NCI-H187 (cell line): ENCODE results near the gene CABCOCO1.
"Not testable (repeated sequence)": the region's sequence is repeated elsewhere in the genome, so short reads cannot be mapped to it uniquely, and the experiment has no call there.

ENCODE experiments used
- DNase-seq, 2 experiments: peaks; one replicate each; lab custom pipeline; 2025; lab: John Stamatoyannopoulos, UW

CABCOCO1 gene

DNA sequence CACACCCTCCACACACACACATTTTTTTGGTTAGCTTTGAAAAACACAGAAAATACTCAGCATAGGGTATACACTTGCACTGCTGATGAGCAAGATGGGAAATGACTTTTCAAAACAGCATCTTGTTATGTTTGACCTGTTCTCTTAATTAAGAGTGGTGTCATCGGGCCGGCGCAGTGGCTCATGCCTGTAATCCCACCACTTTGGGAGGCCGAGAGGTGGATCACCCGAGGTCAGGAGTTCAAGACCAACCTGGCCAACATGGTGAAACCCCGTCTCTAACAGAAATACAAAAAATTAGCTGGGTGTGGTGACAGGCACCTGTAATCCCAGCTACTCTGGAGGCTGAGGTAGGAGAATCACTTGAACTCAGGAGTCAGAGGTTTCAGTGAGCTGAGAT, 56.7 kb downstream of the CABCOCO1 start:
- not testable (repeated sequence) for DNase-seq

DNA sequence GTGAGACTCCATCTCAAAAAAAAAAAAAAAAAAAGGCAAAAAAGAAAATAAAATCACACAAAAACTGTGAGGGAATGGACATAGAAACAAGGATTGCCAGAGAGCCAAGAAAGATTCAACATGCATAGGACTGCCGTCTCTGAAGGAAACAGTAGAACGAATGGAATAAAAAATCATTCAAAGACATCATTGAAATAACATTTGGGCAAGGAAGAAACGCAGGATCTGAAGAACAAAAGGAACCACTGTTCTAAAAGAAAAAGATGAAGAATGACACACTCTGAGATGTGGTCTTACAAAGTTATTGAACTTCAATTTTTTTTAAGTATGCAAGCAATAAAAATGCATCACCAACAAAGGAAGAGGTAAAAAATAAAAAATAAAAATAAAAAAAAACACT, 57.2 kb downstream of the CABCOCO1 start:
- no peak for DNase-seq

DNA sequence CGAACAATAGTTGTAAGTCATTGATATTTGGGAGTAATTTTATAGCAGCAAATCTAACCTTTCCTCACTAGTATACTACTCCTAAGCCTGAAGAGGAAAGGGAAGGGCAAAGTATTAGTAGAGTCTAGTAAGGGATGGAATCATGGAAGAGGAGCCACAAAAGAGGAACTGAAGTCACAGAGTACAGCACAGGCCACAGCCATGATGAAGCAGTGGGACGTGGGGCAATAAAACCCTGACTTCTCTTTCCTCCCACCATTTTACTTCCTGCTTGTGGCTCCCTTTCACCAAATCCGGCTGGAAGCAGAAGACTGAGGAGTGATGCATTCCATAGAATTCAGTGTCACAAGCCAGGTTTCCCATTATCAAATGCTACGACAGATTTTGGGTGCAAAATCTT, 58.7 kb downstream of the CABCOCO1 start:
- DNase-seq, result no peak

DNA sequence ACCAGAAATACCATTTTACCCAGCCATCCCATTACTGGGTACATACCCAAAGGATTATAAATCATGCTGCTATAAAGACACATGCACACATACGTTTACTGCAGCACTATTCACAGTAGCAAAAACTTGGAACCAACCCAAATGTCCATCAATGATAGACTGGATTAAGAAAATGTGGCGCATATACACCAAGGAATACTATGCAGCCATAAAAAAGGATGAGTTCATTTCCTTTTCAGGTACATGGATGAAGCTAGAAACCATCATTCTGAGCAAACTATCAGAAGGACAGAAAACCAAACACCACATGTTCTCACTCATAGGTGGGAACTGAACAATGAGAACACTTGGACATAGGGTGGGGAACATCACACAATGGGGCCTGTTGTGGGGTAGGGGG, 62.5 kb downstream of the CABCOCO1 start:
- DNase-seq, result not testable (repeated sequence)

DNA sequence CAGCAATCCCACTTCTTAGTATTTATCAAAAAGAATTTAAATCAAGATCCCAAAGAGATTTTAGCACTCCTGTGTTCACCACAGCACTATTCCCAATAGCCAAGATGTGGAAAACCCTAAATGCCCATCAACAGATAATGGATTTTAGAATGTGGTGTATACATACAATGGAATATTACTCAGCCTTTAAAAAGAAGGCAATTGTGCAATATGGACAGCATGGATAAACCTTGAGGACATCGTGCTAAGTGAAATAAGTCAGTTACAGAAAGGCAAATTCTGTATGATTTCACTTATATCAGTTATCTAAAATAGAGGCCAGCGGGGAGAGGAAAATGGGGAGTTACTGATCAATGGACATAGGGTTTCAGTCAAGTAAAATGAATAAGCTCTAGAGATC, 66.9 kb downstream of the CABCOCO1 start:
- no peak for DNase-seq

DNA sequence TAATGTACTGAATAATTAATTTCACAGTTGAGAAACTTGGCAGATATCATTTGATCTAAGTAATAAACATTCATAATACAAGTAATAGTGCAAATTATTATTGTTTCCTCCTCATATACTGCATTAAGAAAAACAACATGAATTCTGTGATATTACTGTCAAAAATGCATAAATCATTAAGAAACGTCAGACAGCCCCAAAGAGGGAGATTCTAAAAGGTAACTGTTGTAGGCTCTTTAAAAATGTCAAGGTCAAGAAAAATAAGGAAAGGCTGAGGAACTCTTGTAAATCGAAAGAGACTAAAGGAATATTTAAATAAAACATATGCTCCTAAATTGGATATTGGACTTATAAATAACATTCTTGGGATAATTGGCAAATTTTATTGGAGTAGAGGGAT, 67.9 kb downstream of the CABCOCO1 start:
- no peak for DNase-seq

DNA sequence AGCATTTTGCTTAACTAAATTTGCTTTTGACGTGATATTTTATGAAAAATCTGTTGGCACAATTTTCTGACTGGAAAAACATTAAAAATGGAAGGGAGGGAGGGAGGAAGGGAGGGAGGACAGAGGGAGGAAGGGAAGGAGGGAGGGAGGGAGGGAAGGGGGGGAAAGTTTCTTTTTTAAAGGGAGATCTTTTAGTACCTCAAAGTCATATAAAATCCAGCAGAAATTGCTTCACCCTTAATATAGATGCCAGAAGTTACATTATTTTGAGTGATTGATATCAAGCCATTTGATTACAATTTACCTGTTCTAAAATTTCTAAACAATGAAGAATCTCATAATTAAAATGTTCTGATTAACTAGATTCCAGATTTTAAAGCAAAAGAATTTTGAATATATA, 68.9 kb downstream of the CABCOCO1 start:
- DNase-seq, result no peak

DNA sequence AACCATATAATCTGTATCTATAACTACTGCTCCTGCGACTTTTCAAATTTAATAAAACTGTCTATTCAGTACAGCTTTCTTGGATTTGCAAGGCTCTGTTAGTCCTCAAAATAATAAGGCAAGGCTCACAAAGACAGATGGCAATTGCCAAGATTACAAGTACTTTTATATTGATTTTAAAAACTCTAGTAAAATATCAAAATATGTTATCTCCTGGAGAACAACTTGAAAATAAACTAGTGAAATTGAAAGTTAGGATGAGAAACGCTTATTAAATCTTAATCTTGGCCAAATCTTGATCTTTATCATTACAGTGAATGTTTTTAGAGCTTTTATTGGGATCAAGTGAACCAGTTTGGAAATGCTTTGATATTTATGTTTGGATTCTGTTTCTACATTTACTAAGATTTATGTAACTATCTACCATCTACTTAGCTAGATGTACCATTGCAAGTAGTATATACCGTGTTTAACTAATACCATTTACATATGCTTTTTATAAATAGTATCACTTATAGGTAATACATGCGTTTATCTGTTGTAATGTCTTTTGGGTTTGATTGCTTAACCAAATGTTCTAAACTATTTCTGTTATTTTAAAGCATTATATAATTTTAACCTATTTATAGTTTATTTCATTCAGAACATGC, 70.0 kb downstream of the CABCOCO1 start:
- no peak for DNase-seq

DNA sequence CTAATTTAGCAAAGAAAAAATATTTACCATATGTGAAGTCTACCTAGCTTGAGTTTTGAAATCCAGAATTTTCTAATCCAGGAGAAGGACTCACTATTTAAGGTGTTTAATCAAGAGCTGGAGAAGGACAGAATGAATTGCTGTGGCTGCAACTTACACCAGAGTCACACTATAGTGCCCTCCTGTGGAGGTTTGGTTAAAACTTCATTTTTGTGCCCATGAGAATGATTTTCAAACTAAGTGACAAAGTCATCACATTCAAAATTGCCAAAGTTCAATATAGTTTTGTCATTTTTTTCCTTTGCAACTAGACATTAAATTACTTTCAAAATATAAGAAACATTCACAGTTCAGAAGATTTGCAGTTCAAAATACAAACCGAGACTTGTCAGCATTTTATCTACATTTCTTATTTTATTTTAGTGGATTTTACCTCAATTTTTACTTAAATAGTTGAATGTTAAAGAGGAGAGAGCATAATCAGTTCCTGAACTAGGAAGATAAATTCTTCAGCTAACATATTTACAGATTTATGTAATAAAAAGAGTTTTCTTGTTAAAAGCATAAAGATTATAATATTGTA, 70.7 kb downstream of the CABCOCO1 start:
- no peak for DNase-seq

DNA sequence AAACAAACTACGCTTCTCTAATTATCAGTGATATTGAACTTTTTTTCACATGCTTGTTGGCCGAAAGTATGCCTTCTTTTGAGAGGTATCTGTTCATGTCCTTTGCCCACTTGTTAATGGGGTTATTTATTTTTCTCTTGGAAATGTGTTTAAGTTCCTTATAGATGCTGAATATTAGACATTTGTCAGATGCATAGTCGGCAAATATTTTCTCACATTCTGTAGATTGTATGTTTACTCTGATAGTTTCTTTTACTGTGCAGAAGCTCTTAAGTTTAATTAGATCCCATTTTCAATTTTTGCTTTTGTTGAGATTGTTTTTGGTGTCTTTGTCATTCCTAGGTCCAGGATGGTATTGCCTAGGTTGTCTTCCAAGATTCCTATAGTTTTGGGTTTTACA, 73.2 kb downstream of the CABCOCO1 start:
- no peak for DNase-seq

DNA sequence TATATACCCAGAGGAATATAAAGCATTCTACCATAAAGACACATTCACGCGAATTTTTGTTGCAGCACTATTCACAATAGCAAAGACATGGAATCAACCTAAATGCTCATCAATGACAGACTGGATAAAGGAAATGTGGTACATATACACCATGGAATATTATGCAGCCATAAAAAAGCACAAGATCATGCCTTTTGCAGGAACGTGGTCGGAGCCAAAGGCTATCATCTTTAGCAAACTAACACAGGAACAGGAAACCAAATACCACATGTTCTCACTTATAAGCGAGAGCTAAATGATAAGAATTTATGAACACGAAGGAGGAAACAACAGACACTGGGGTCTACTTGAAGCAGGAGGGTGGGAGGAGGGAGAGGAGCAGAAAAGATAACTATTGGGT, 74.7 kb downstream of the CABCOCO1 start:
- not testable (repeated sequence) for DNase-seq

DNA sequence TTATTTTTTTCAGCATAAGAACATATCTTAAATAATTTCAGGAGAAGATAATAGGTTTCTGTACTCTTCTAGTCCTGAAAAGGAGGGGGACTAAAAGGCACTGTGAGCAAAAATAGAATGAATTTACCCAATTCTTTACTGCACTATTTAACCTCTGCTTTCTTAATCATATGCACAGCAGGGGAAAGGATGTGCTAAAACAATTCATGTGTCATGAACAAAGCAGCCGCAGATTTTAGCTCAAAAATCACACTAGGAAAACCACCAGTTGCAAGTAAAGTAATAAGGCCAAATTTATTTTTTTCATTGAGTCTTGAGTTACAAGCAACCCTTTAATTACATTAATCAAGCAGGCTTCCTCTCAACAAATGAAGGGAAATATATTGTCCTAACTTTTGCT, 80.1 kb downstream of the CABCOCO1 start:
- DNase-seq, result no peak

DNA sequence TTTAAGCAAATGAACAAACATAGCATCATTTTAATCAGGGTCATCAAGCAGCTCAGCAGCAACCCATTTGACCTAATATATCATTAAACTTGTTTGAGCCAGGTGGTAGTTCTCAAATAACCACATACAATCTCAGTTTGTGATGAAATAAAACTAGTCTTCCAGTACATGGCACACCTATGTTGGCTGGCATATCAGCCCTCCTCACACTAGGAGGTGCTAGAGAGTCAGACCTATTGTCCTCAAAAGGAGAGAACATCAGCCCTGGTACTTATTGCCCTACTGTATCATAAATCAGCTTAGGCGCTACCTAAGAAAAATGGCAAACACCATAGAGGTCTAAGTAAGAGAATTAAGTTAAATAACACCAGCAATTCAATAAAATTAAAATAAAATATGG, 81.7 kb downstream of the CABCOCO1 start:
- no peak for DNase-seq

DNA sequence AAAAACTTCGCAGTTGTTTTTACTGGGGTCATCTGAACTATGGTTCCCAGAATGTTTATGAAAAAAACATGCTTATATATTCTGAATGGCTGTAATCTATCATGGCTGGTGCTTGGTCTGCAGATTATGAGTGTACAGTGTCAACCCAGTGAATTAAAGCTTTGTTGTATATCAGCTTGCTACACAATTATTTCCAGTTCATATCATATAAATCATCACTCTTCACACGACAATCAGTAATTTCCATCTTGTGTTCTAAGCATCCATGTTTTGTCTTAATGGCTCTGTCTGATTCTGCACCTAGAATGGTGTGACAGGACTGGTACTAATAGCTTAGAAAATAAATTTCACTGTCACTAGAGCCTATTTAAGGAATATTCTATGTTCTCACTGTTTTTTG, 83.6 kb downstream of the CABCOCO1 start:
- DNase-seq, result no peak

DNA sequence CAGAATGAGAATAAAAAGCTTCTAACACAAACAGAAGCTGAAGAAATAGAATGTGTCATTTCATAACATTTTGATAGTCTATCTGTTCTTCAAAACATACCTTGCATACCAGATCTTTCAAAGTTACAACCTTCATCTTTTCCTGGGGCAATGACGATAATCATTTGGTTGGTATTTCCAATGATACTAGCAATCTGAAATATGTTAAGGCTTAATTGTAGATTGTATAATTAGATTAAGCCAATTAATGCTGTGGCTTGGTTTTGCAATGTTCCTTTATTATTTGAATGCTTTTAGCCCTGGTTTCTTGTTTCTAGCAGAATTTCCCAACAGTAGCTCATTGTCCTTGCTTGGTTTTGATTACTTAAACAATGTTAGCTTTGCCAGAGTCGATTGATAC, 84.6 kb downstream of the CABCOCO1 start:
- no peak for DNase-seq

DNA sequence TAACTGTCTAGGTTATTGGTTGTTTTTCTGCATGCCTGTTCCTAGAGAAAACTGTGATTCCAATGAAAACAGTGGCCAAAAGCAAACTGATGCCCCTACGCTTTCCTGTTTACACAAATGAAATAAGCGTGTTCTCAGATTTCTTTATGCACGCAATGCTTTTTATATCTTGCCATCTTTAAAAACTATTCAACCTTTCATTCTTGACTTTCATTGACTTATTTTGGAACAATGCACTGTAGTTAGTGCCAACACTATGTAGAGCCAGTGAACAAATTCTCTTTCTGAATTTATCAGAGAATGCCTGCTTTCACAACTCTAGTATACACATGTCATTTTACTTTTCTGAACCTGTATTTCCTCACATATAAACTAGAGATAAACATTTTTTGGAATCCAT, 86.6 kb downstream of the CABCOCO1 start:
- DNase-seq, result no peak

DNA sequence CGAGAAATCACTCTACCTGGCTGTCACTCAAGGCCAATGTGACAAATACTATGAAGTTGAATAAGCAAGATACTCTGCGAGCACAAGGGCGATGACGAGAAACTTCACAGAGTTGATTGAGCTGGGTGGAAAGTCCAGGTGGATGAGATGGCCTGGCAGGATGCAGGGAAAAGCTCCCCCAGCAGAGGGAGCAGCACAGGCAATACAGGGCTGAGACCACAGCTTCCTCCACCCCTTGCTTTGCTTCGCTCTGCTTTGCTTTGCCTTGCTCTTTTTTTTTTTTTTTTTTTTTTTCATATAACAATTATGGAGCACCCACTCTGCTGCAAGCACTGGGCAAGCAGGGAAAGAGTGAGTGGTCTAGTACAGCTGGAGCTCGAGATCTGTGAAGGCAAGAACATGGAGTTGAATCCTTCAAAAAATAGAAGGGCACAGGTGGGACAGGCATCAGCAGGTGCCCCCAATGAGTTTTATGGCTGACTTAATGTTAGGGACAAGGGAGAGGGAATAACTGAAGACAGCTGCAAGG, 88.3 kb downstream of the CABCOCO1 start:
- no peak for DNase-seq

DNA sequence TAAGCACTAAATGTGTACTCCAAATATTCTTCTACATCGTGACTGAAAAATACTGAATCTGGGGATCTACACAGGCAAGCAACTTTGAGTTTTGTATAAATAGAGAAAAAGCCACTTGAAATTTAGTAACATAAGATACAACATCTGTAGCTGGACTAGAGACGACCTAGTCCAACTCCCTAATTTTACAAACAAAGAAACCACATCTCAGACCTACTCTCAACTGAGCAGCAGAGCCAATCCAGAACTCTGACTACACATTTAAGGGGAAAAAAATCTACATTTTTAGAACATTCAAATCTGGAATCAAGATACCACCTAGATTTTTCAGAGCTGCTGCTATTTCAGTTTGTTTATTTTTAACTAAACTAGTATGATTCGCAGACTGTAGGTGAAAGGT, 88.9 kb downstream of the CABCOCO1 start:
- DNase-seq, result no peak

DNA sequence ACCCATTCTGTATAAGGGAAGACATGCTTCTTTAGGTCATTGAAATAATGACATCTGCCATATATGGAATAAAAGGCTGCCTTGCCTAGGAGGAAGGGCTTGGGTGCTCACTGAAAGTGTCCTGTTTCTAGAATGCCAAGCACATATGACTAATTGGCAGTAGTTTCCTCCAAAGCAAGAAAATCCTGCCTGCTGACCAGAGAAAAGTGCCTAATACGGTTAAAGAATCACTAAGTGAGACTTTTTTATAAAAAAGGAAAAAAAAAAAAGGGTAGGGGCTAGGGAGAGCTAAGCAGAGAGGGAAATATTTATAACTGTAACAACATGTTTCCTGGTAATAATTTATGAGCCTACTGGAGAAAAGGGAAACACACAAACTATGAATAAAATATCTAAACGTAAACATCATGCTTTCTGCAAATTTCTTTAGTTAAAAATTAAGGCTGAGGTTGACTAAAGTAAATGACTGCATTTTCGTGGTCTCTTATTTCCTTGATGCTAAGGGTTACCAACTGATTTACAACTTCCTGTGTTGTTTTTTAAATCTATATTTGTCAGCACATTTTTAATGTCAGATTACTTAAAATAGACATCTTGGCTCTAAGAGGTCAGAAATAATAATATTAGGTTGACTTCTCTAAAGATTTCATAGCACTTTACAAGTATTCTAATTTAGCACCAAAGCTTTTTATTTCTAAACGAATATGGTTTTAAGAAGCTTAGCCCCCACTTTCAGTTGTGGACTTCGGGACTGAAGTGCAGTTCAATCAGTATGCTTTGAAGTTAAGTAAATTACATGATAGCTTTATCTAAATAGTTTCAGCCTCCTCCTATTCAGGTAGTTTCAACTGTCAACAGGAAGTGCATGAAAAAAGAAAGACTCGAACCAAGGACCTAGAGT, 89.6 kb downstream of the CABCOCO1 start:
- DNase-seq, result no peak

DNA sequence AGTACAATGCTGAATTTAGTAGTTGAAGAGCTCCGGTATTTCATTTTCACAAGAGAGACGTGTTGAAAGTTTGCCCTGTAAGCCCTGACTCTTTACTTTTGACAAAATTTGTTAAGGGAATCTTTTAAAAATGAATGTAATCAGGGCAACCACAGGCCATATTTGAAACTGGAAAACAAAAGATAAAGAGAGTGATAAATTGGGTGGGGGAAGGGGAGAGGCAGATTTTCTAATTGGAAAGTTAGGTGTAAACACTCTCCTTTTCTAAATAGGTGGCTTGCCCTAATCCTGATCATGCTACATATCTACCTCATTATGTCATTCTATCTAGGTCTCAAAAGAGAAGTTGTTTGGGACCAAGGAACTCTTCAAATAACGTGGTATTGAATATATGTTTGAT, 90.7 kb downstream of the CABCOCO1 start:
- no peak for DNase-seq

DNA sequence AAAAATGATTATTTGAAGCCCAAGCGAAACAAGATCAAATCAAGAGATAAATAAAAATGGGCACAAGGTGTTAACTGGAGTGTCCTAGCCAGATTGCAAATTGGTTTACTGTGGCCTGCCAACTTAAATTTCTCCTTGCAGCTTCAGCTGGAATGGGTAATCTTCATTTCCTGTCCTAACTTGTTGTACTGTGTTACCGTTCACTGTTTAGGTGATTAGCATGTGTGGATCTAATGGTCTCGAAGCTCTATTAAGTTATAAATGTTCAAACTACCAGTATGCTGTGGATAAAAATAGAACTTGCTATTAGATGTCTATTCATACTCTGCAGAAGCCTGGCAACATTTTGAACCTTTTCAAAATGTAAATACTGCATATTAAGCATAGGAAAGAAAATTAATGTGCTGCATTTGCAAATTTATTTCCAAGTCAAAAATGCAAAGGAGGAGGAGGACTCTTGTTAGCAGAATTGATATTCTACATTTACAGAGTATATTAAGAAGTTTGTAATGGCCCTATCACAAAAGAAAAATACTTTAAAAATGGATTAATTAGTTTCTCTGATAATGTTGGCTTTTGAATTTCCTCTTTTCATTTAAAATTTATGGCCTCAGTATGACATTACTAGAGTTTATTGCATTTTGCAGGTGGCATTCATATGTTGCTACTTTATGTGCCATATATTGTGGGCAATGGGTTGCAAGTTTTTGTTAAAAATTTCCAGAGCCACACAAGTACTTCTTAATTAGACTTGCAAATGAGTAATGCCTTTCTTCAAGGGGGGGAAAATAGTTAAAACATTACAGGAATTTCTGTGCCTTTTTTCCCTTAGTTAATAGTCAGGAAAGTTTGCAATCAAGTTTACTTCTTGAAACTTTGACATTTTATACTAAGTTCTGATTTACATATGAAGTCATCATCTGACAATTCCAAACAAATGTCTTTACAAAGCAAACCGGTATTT, 92.1 kb downstream of the CABCOCO1 start:
- DNase-seq, result no peak

DNA sequence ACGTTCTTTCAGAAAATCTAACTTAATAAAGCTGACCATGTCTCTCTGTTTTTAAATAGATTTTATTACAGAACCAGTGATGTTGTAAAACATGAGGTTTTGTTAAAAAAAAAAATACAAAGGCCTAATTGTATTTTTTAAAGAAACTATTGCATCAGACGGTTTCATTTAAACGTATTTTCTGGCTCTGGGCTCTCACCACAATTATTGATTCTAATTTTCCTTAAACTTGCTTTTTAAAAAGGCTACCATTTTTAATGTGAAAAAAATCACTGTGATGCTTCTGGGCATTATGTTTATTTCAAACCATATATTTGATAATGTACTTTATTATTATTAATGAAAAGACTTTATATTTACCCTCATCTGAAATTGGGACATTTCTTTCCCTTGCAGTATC, 94.3 kb downstream of the CABCOCO1 start:
- no peak for DNase-seq
